AG08395 (cell line): Measurements from ENCODE around the gene QSOX1.
A peak's percentile ranks its signal among the peaks of the same experiment; 100 is the strongest.

ENCODE experiments used
- DNase-seq: peaks from one replicate; pipeline ENCODE4 v3.0.0; 2012; ENCODE audit warnings: mixed read lengths, low spot score

QSOX1 gene

GRCh38 chr1:180171691-180172090, 17.0 kb downstream of the QSOX1 start:
- DNase-seq, result no peak

- no peak for DNase-seq
Observed at GRCh38 chr1:180173451-180173850, 18.8 kb downstream of the QSOX1 start.

- peak; percentile 90 for DNase-seq
Observed at GRCh38 chr1:180173952-180174351, 19.3 kb downstream of the QSOX1 start.

DNA sequence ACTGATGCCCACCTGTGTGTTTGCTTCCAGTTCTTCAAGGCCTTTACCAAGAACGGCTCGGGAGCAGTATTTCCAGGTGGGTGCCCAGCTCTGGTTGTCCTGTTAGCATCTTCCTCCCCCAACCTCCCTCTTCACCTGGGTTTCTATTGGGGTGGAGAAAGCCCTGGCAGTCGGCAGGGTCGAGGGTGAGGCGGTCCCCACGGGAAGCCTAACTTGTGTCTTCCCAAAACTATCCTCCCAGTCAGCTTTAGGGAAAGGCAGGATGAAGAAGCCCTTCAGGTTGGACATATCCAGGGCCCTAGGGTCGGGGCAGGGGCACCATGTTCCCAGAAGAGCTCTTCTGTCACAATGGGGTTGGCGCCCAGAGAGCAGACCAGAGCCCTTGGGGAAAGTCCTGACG, 20.6 kb downstream of the QSOX1 start:
- DNase-seq, result no peak

DNA sequence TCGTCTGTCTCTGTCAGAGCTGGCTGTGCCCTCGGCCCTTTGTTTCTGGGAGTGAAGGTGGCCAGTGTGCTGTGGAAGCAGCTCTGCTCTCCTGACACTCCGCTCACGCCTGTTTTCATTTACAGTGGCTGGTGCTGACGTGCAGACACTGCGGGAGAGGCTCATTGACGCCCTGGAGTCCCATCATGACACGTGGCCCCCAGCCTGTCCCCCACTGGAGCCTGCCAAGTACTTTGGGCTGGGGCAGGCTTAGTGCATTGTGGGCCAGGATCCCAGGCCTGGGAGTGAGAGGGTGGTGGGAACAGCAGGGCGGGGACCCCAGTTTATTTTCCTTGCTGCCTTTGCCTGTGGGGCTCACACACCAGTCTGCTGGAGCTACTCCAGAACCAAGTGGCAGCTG, 21.1 kb downstream of the QSOX1 start:
- DNase-seq, result no peak

GRCh38 chr1:180176965-180177364, 22.3 kb downstream of the QSOX1 start:
- DNase-seq, result no peak

DNA sequence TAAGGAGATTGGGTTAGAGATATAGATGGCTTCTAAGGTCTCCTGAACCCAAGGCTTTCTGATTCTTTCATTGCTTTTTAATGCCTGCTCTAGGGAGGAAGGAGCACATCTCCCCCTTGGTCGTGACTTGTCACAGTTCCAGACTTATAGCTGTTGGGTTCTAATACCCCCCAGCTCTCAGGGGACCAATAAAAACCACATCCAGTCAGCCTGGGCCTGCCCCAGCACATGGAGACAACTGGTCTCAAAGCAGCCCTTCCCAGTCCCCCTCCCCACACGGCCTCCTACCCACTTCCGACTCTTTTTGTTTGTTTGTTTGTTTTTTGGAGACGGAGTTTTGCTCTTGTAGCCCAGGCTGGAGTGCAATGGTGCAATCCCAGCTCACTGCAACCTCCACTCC, 23.3 kb downstream of the QSOX1 start:
- DNase-seq, result no peak

- peak; percentile 81 for DNase-seq
Observed at GRCh38 chr1:180178511-180179161, 24.0 kb downstream of the QSOX1 start.

- no peak for DNase-seq
Observed at GRCh38 chr1:180179162-180179957, 24.7 kb downstream of the QSOX1 start.

DNA sequence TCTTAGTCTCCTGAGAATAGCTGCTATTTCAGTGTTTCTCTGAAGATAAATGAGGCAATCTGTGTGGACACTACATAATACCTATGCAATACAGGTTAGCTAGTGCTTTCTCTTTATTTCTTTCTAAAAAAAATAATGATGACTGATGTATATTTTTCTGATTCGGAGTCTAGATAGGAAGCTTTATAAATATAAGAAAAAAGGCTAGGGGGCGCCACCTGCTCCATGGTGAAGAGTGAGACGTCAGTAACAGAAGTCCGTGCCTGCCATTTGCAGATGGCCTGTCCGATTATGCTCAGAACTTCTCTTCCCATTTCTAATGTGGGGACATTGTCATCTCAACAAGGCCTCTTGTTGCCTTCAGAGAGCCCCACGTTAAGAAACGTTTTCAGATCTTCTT, 26.4 kb downstream of the QSOX1 start:
- DNase-seq, result no peak

DNA sequence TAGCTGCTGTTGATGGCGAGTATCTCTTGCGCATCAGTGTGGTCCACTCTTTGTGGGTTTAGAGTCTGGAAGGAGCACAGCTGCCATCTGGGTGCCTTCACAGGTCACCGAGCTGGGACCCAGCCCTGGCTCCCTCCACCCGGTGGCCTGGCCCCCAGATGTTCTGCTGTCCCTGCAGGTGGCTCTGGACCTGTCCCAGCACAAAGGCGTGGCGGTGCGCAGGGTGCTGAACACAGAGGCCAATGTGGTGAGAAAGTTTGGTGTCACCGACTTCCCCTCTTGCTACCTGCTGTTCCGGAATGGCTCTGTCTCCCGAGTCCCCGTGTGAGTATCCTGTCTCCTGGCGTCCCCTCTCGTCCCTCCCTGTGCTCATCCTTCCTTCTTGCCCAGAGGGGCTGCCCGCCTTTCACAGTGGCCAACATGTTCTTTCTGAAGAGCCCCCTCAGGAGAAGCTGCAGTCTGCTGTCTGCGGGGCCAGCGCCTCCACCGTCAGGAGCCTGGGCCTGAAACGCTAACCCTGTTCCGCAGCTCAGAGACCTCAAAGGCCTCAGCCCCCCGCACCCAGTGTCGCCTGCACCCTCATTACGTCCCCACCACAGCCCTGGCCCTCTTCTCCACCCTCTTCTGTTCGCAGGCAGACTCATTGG, 27.4 kb downstream of the QSOX1 start:
- DNase-seq, result no peak

GRCh38 chr1:180182643-180183311, 28.1 kb downstream of the QSOX1 start:
- no peak for DNase-seq

DNA sequence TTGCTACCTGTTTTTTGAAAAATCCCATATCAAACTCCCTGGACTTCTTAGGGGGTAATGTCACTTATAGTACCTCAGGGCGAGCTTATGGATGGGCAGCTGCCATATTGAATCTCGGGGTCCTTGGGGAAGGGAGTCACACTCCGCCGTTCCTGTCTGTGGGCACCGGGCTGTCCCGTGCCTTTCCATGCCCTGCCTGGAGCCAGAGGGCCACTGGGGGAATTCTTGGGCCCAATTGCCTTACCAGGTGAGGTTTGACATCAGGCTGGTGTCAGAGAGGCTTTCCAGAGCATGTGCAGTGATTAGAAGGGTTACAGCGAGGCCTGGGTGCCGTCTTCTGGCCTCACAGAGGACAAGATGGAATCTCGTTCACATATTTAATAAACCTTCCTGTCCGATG, 28.8 kb downstream of the QSOX1 start:
- DNase-seq, result no peak

DNA sequence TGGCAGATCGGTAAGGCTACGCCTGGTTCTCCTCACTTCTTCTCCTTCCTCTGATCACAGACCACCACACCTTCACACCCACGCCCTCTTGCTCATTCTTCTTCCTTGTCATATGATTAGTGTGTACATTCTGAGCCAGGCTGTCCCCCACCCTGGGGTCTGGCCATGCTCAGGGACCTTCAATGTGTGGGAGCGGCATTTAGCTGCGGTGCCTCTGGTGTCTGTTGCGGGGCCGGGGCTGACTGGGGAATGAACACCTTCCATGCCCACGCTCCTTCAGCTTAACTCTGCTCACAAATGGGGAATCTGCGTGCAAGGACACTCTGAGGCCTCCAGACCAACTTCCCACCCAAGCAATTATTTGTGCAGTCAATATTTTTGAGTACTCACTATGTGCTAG, 29.4 kb downstream of the QSOX1 start:
- no peak for DNase-seq

DNA sequence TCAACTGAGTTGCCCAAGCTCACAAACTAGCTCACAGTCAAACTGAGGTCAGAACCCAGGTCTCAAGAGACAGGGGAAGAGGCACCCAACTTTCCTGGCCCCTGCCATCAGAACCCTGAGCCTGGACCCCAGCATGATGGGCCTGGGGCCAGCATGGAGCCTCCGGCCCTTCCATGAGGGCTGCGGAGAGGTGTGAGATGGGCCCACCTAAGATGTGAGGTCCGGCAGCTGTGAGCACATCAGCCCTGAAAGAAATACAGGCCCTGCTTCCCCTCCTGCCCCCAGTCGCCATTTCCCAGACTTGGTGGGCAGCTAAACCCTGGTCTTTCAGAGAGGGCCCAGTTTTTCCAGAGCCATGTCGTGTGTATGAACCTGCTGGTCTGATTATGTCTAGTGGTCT, 30.6 kb downstream of the QSOX1 start:
- no peak for DNase-seq

DNA sequence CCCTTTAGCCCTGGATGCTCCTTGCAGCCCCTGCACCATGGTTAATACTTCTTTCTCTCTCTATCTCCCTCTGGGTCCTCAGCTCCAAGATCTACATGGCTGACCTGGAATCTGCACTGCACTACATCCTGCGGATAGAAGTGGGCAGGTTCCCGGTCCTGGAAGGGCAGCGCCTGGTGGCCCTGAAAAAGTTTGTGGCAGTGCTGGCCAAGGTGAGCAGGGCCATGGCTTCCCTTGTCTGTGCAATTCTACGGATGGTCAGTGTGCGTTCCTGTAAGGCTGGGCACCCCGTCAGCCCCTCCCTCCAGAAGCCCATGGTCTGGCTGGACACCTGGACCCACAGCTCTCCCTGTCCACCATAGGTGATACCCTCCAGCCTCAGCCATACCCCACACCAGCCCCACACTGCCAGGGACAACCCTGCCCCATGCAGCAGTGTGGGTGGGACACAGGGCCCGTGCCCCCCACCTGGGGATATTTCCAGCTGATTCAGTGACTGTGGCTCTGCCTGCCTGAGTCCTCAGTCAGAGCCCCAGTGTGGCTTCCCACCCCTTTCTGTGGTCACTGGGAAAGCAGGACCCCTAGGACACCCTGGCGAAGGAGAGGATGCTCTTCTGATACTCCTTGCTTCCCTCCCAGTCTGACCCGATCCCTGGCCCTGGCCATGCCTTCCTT, 31.4 kb downstream of the QSOX1 start:
- no peak for DNase-seq

GRCh38 chr1:180186831-180187230, 32.2 kb downstream of the QSOX1 start:
- no peak for DNase-seq

- DNase-seq, result no peak
Observed at GRCh38 chr1:180187626-180188025, 33.0 kb downstream of the QSOX1 start.

DNA sequence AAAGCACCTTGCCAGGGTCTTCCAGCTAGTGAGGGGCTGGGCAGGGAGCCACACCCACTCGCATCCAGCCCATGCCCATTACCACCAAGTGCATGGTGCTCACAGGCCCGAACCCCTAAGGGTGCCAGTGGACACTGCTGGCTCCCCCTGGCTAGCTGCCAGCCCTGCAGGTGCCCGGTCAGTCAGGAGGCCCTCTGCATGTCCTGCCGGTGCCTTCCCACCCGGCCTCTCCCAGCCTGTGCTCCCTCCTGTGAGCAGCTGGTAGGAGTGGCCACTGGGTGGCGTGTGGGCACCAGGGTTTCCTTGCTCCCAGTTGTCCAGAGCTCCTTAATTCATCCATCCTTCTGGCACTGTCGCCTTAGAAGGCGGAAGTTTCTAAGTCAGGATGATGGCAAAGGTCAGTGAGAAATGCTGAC, 33.4 kb downstream of the QSOX1 start:
- peak; percentile 76 for DNase-seq

GRCh38 chr1:180188684-180189175, 34.1 kb downstream of the QSOX1 start:
- DNase-seq, result no peak

DNA sequence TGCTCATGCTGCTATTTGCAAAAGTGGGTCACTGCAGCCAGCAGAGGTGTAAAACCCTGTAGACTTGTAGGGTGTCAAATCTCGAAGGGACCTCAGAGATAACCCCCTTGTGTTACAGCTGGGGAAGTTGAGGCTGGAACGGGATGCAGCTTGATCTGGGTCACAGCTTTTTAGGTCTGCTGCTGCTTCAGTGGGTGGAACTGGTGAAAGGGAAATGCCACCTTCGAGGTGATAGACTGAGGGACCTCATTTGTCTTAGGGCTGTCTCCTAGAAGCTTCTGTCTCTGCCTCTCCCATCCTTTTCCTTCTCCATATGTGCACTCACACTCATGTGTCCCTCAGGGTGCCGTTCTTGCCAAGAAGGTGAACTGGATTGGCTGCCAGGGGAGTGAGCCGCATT, 35.4 kb downstream of the QSOX1 start:
- DNase-seq, result no peak

DNA sequence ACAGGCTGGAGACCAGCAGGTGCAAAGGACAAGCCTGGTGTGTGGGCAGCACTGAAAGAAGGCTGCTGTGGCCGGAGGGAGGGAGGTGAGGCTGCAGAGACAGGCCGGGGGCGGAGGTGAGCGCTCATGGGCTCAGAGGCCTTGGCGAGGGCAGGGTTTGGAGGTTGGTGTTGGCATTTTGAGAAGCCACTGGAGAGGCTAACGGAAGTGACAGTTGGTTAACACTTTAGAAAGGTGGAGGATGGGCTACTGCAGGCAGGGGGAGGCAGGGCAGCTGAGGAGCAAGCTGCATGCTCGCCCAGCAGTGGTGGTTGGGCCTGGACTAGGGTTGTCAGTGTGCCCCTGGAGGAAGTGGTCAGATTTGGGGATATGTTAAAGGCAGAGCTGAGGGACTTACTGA, 37.5 kb downstream of the QSOX1 start:
- DNase-seq, result no peak
